Nephron (organoid): ENCODE data around the gene FBXO45.
"Not testable (repeated sequence)": the region's sequence is repeated elsewhere in the genome, so short reads cannot be mapped to it uniquely, and the experiment has no call there.

ENCODE experiments used
- H3K27ac Mint-ChIP-seq, 3 experiments: 2 replicates each; pipeline ENCODE4 v1.8.0; 2020; ENCODE audit warnings: mixed read lengths in 3 of 3, mild to moderate bottlenecking in 2 of 3, moderate library complexity in 1 of 3
- H3K27me3 Mint-ChIP-seq: 2 replicates; pipeline ENCODE4 v1.8.0; 2021; ENCODE audit warnings: low read depth, mild to moderate bottlenecking, moderate library complexity, mixed read lengths
- H3K36me3 Mint-ChIP-seq: 2 replicates; pipeline ENCODE4 v1.8.0; 2020; ENCODE audit warnings: low read depth, mixed read lengths
- H3K4me1 Mint-ChIP-seq: 2 replicates; pipeline ENCODE4 v1.8.0; 2020; ENCODE audit warnings: mixed read lengths
- H3K4me3 Mint-ChIP-seq, 3 experiments: 2 replicates each; pipeline ENCODE4 v1.8.0; 2020; ENCODE audit warnings: mild to moderate bottlenecking in 3 of 3, mixed read lengths in 3 of 3, moderate library complexity in 2 of 3
- H3K9me3 Mint-ChIP-seq: 2 replicates; pipeline ENCODE4 v1.8.0; 2020; ENCODE audit warnings: mixed read lengths
- TF ChIP-seq, protein P1 (sequence below), 3 experiments: fragments of 200-600 bp; sonication (generic); IDR thresholded peaks; one replicate each; pipeline ENCODE4 v1.5.0; 2021; ENCODE audit warnings: antibody characterized with exemption in 3 of 3; ENCODE audit not compliant: unreplicated experiment in 3 of 3

FBXO45 gene

DNA sequence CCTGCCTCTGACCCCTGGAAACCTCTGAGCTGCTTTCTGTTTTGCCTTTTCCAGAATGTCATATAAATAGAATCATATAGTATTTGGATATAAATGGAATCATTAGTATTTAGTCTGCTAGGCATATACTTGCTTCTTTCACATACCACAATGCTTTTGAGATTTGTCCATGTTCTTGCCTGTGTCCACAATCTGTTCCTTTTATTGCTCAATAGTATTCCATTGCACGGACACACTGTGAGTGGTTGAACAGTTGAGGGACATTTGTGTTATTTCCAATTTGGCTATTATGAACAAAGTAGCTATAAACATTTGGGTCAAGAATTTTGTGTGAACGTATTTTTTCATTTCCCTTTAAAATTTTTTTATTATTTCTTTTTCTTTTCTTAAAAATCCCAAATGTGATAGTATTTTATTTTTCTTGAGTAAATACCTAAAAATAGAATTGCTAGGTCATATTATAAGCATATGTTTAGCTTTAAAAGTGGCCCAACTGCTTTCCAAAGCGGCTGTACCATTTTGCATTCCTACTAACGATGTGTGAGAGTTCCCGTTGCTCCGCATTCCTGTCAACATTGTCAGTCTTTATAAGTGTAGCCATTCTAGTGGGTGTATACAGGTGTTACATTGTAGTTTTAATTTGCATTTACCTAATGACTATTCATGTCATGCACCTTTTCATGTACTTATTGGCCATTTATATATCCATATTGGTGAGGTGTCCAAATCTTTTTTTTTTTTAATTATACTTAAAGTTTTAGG lies 26.6 kb upstream of the FBXO45 start:
- Mint-ChIP-seq H3K27ac (no peak overlapping the region), H3K4me1 (no peaks in the 10 kb centered on the region), H3K4me3 (no peak overlapping the region), H3K36me3 (no peaks in the 10 kb centered on the region), H3K27me3 (no peaks in the 10 kb centered on the region), H3K9me3 (peaks cover 5% of the 10 kb centered on the region)
- TF ChIP-seq, protein P1, sequence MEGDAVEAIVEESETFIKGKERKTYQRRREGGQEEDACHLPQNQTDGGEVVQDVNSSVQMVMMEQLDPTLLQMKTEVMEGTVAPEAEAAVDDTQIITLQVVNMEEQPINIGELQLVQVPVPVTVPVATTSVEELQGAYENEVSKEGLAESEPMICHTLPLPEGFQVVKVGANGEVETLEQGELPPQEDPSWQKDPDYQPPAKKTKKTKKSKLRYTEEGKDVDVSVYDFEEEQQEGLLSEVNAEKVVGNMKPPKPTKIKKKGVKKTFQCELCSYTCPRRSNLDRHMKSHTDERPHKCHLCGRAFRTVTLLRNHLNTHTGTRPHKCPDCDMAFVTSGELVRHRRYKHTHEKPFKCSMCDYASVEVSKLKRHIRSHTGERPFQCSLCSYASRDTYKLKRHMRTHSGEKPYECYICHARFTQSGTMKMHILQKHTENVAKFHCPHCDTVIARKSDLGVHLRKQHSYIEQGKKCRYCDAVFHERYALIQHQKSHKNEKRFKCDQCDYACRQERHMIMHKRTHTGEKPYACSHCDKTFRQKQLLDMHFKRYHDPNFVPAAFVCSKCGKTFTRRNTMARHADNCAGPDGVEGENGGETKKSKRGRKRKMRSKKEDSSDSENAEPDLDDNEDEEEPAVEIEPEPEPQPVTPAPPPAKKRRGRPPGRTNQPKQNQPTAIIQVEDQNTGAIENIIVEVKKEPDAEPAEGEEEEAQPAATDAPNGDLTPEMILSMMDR (IDR thresholded peaks at IDR 0.05; ENCODE audit: unreplicated experiment in 3 of 3): no peak

DNA sequence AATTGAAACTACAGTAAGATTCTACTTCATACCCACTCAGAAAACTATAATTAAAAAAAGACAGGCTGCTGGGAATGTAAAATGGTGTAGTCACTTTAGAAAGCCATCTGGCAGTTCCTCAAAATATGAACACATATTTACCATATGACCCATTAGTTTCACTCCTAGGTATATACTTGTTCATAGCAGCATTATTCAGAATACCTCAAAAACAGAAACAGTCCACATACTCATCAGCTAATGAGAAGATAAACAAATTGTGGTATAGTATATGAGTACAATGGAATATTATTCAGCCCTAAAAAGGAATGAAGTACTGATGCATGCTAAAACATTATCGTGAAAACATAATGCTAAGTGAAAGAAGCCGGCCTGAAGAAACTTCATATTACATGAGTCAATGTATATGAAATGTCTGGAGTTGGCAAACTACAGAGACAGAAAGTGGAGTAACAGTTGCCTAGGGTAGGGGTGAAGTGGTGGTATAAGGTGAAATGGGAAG lies 23.9 kb upstream of the FBXO45 start:
- H3K4me3 Mint-ChIP-seq: no peak overlapping the region
- TF ChIP-seq, protein P1 (IDR thresholded peaks at IDR 0.05; ENCODE audit: unreplicated experiment in 3 of 3): no peak
- H3K4me1 Mint-ChIP-seq: no peaks in the 10 kb centered on the region
- no peak overlapping the region for H3K27ac Mint-ChIP-seq
- H3K9me3 Mint-ChIP-seq: peaks cover 18% of the 10 kb centered on the region
- H3K27me3 Mint-ChIP-seq: no peaks in the 10 kb centered on the region
- peaks cover 10% of the 10 kb centered on the region for H3K36me3 Mint-ChIP-seq

DNA sequence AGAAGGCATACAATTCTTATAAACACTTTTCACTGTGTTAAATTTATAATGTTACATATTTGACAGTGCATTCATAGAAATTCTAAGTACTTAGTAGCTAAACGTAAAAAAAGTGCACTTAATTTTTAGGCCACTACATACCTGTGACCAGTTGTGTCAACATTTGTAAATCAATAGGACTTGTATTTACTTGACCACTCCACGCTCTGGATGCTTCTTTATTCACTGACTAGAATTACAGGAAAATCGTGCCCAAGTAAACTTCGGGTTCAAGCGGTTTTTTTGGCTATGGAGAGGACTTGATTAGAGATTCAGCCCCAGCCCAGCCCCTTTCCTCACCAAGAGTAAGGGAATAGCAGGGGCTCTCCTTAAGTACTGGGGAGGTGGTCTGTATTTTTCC lies 21.9 kb upstream of the FBXO45 start:
- Mint-ChIP-seq H3K4me3 (no peak overlapping the region), H3K27ac (no peak overlapping the region)

DNA sequence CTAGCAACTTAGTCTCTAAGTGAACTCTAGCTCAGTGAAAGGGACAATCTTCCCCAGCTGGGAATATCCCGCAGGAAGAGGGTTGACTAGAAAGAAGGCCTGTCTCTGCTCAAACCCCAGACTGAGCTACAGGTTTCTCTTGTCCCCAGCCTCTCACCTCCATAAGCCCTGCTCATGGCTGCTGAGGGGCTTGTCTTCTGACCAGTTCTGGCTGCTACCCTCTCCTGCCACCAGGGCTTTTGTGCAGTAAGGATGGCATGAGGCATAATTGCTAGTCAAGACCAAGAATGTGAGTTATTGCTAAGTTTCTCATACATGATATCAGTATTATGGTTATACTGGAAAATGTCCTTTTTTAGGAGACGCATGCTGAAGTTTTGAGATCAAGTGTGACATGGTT lies 21.4 kb upstream of the FBXO45 start:
- TF ChIP-seq, protein P1 (IDR thresholded peaks at IDR 0.05; ENCODE audit: unreplicated experiment in 3 of 3): no peak
- H3K4me1 Mint-ChIP-seq: no peaks in the 10 kb centered on the region
- no peaks in the 10 kb centered on the region for H3K27me3 Mint-ChIP-seq
- no peak overlapping the region for H3K4me3 Mint-ChIP-seq
- peaks cover 10% of the 10 kb centered on the region for H3K36me3 Mint-ChIP-seq
- no peak overlapping the region for H3K27ac Mint-ChIP-seq
- peaks cover 28% of the 10 kb centered on the region for H3K9me3 Mint-ChIP-seq

More for the DNA sequence above, 21.9 kb upstream of the FBXO45 start:
- TF ChIP-seq, protein P1 (IDR thresholded peaks at IDR 0.05; ENCODE audit: unreplicated experiment in 3 of 3): no peak
- Mint-ChIP-seq H3K27me3 (no peaks in the 10 kb centered on the region), H3K4me1 (no peaks in the 10 kb centered on the region), H3K36me3 (peaks cover 10% of the 10 kb centered on the region), H3K9me3 (peaks cover 25% of the 10 kb centered on the region)

DNA sequence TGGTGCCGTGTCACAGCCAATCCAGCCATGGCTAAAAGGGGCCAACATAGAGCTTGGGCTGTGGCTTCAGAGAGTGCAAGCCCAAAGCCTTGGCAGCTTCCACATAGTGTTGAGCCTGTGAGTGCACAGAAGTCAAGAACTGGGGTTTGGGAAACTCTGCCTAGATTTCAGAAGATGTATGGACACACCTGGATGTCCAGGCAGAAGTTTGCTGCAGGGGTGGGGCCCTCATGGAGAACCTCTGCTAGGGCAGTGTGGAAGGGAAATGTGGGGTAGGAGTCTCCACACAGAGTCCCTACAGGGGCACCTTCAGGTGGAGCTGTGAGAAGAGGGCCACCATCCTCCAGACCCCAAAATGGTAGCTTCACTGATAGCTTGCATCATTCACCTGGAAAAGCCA lies 19.1 kb upstream of the FBXO45 start:
- not testable (repeated sequence) for H3K27ac Mint-ChIP-seq, H3K4me3 Mint-ChIP-seq, H3K4me1 Mint-ChIP-seq, H3K27me3 Mint-ChIP-seq
- peaks cover 26% of the 10 kb centered on the region for H3K9me3 Mint-ChIP-seq
- peaks cover 14% of the 10 kb centered on the region for H3K36me3 Mint-ChIP-seq

DNA sequence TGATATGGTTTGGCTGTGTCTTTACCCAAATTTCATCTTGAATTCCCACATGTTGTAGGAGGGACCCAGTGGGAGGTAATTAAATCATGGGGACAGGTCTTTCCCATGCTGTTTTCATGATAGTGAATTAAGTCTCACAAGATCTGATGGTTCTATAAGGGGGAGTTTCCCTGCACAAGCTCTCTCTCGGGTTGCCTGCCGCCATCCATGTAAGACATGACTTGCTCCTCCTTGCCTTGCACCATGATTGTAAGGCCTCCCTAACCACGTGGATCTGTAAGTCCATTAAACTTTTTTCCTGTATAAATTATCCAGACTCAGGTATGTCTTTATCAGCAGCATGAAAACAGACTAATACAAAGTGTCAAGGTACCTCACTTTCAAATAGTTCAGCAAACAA lies 18.3 kb upstream of the FBXO45 start:
- not testable (repeated sequence) for H3K27ac Mint-ChIP-seq, H3K4me3 Mint-ChIP-seq, H3K27me3 Mint-ChIP-seq, H3K4me1 Mint-ChIP-seq
- peaks cover 25% of the 10 kb centered on the region for H3K9me3 Mint-ChIP-seq
- peaks cover 17% of the 10 kb centered on the region for H3K36me3 Mint-ChIP-seq

DNA sequence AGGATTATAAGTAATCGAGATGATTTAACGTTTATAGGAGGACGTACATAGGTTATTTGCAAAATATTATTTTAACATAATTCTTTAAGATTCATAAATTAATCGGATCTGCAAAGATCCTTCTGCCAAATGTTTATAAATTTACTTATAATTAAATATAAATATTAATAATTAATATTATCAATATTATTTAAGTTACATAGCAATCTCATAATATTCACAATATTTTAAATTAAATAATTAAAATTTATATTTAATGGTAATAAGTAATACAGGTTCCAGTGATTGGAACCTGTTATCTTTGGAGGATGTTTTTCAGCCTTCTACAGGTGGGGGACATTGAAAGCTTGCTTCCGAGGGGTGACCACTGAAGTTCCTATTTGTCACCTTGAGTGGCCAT lies 16.2 kb upstream of the FBXO45 start:
- Mint-ChIP-seq H3K36me3 (peaks cover 16% of the 10 kb centered on the region), H3K4me3 (no peak overlapping the region), H3K27me3 (no peaks in the 10 kb centered on the region), H3K4me1 (no peaks in the 10 kb centered on the region), H3K9me3 (peaks cover 21% of the 10 kb centered on the region), H3K27ac (no peak overlapping the region)
- TF ChIP-seq, protein P1 (IDR thresholded peaks at IDR 0.05; ENCODE audit: unreplicated experiment in 3 of 3): no peak
